WI38 (cell line): ENCODE results near the gene RFX4.

Experiments used
- H3K4me3 ChIP-seq: 2 replicates; pipeline ENCODE4 v1.5.1; 2011; ENCODE audit warnings: low read depth, mild to moderate bottlenecking, control low read depth, low read length
- TF ChIP-seq, protein P1 (sequence below): IDR thresholded peaks from 2 replicates; pipeline ENCODE4 v1.5.1; 2012; ENCODE audit warnings: low read depth, mild to moderate bottlenecking, control low read depth, low read length

RFX4 gene

DNA sequence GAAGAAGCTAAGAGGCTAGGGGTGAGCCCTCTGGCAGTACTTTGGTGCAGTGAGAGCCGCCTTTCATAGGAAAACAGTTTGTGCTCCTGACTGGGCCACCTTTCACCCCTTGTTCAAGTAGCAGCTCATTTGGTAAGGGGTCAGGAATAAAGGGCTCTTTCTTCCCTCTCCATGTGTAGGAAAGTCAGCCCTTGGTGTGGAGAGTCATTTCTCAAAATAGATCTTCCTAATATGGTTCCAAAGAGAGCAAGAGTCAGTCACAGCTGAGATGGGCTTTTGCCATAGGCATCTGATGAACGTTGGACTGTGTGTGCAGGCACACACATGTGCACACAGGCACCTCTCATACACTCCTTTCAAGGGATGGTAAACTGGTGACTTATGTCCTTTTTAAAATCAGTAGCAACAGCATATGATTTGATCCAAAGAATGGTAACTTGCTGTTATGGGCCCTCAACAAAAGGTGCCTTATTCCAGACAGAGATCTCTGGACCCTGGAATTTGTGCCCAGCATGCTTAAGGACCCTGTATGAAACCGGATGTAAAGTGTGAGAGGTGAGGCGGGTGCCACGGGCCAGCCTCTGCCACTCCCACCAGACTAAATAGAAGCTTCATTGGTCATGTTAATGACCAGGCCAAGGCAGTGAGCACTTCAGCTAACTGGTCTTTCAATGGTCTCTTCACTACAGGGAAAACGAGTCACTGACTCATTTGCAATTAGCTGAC is 175.0 kb downstream of the RFX4 start:
- TF ChIP-seq, protein P1, sequence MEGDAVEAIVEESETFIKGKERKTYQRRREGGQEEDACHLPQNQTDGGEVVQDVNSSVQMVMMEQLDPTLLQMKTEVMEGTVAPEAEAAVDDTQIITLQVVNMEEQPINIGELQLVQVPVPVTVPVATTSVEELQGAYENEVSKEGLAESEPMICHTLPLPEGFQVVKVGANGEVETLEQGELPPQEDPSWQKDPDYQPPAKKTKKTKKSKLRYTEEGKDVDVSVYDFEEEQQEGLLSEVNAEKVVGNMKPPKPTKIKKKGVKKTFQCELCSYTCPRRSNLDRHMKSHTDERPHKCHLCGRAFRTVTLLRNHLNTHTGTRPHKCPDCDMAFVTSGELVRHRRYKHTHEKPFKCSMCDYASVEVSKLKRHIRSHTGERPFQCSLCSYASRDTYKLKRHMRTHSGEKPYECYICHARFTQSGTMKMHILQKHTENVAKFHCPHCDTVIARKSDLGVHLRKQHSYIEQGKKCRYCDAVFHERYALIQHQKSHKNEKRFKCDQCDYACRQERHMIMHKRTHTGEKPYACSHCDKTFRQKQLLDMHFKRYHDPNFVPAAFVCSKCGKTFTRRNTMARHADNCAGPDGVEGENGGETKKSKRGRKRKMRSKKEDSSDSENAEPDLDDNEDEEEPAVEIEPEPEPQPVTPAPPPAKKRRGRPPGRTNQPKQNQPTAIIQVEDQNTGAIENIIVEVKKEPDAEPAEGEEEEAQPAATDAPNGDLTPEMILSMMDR: no peak
- H3K4me3 ChIP-seq: no peak overlapping the region

DNA sequence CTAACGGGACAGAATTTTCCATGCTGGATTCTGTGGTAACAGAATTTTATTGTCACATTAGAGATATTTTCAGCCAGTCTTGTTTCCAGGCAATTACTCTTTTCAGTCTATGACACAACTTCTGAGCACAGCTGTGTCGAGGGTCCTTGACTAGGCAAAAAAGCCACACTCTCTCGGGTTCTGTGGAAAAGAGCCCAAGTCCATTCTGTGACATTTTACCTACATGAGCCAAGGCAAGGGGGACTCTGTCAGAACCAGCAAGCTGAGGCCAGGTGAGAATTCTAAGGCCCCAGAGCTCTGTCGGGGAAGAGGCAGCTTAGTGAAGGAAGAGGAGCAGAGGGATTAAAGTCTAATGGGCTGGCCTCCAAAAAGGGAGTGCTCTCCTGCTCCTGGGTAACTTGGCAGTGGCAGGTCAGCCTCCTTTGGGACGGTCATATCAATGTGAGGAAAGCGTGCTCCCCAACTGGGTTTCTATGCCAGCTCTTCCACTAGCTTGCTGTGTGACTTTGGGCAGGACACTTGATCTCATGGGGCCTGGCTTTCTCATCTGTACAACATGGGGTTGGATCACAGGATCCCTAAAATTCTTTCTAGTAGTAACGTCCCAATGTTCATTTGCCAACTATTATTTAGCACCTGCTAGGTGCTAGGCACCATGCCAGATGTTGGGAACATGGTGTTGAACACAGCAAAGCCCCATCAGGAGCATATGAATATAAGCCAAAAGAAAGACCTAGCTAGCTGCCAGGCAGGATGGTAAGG is 175.7 kb downstream of the RFX4 start:
- TF ChIP-seq, protein P1: no peak
- no peak overlapping the region for H3K4me3 ChIP-seq

GRCh38 chr12:106759526-106760183 is 176.9 kb downstream of the RFX4 start:
- H3K4me3 ChIP-seq: no peak overlapping the region
- TF ChIP-seq, protein P1: no peak

- TF ChIP-seq, protein P1: no peak
- no peak overlapping the region for H3K4me3 ChIP-seq
Observed at GRCh38 chr12:106760184-106760531, 177.4 kb downstream of the RFX4 start.

- H3K4me3 ChIP-seq: no peak overlapping the region
- TF ChIP-seq, protein P1: no peak
Observed at GRCh38 chr12:106764220-106764619, 181.4 kb downstream of the RFX4 start.

GRCh38 chr12:106764738-106765137 is 181.9 kb downstream of the RFX4 start:
- TF ChIP-seq, protein P1: no peak
- no peak overlapping the region for H3K4me3 ChIP-seq

DNA sequence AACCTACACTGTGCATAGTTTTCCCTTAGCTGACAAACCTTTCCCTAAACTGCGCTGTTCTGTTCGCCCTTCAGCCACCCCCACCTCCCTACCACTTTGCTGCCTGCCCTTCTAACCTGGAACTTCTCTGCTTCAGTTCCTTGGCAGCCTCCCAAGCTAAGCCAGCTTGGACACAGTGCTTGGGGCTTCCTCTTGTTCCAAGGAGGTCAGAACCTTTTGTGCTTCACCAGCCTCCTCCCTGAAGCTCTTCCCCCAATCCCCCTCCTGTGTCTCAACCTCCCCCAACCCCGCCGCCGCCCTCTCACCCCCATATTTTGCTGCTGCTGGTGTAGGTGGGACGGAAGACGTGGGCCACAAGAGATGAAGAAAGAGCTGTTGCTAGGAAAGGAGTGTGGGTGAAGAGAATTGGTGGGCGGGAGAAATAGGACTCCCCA is 183.6 kb downstream of the RFX4 start:
- no peak overlapping the region for H3K4me3 ChIP-seq
- TF ChIP-seq, protein P1: no peak
